Duodenal mucosa (tissue), 2 donors: ENCODE data around the gene CSF3R.
"Not testable (repeated sequence)": the region's sequence is repeated elsewhere in the genome, so short reads cannot be mapped to it uniquely, and the experiment has no call there.

Experiments
- H3K27ac ChIP-seq: one replicate; pipeline ENCODE4 v1.7.0; 2013; ENCODE audit warnings: low read depth, low read length
- H3K27me3 ChIP-seq, 2 donors: one replicate each; pipeline ENCODE4 v1.7.0; 2013; ENCODE audit warnings: low read length in 2 of 2, control low read depth in 1 of 2; ENCODE audit not compliant: insufficient read depth in 2 of 2, control insufficient read depth in 1 of 2
- H3K36me3 ChIP-seq, 2 donors: one replicate each; pipeline ENCODE4 v1.7.0; 2013; ENCODE audit warnings: low read length in 2 of 2, control low read depth in 1 of 2; ENCODE audit not compliant: insufficient read depth in 2 of 2, control insufficient read depth in 1 of 2
- H3K4me1 ChIP-seq, 2 donors: one replicate each; pipeline ENCODE4 v1.7.0; 2013; ENCODE audit warnings: low read length in 2 of 2, control low read depth in 1 of 2; ENCODE audit not compliant: insufficient read depth in 2 of 2, control insufficient read depth in 1 of 2
- H3K4me3 ChIP-seq, 2 donors: one replicate each; pipeline ENCODE4 v1.7.0; 2013; ENCODE audit warnings: low read length in 2 of 2, low read depth in 1 of 2
- H3K9ac ChIP-seq, 2 donors: one replicate each; pipeline ENCODE4 v1.7.0; 2013; ENCODE audit warnings: low read length in 2 of 2, low read depth in 1 of 2
- H3K9me3 ChIP-seq, 2 donors: one replicate each; pipeline ENCODE4 v1.7.0; 2013; ENCODE audit warnings: low read length in 2 of 2, control low read depth in 1 of 2; ENCODE audit not compliant: control insufficient read depth in 1 of 2

Gene CSF3R

GRCh38 chr1:36481771-36482723, 666 bp downstream of the CSF3R start:
- Histone ChIP-seq H3K4me3 (peak overlapping the region in 1 of 2 donors; percentile 3), H3K4me1 (peaks cover 3 to 11% of the 10 kb centered on the region in 2 donors), H3K27ac (no peak overlapping the region), H3K27me3 (no peaks in the 10 kb centered on the region), H3K9me3 (no peaks in the 10 kb centered on the region), H3K9ac (no peak overlapping the region), H3K36me3 (no peaks in the 10 kb centered on the region)

- Histone ChIP-seq H3K4me3 (no peak overlapping the region), H3K27ac (no peak overlapping the region), H3K4me1 (peaks cover 0 to 1% of the 10 kb centered on the region in 2 donors), H3K9me3 (no peaks in the 10 kb centered on the region), H3K36me3 (no peaks in the 10 kb centered on the region), H3K27me3 (no peaks in the 10 kb centered on the region), H3K9ac (no peak overlapping the region)
Measured at GRCh38 chr1:36481091-36481490, 1.6 kb downstream of the CSF3R start.

GRCh38 chr1:36480161-36480560, 2.6 kb downstream of the CSF3R start:
- Histone ChIP-seq H3K27ac (no peak overlapping the region), H3K9ac (no peak overlapping the region), H3K27me3 (no peaks in the 10 kb centered on the region), H3K36me3 (no peaks in the 10 kb centered on the region), H3K4me3 (no peak overlapping the region), H3K4me1 (no peaks in the 10 kb centered on the region), H3K9me3 (no peaks in the 10 kb centered on the region)

- no peaks in the 10 kb centered on the region for H3K36me3 ChIP-seq
- no peaks in the 10 kb centered on the region for H3K9me3 ChIP-seq
- no peaks in the 10 kb centered on the region for H3K27me3 ChIP-seq
- no peak overlapping the region for H3K27ac ChIP-seq
- no peak overlapping the region for H3K9ac ChIP-seq
- H3K4me1 ChIP-seq, result no peaks in the 10 kb centered on the region
- no peak overlapping the region for H3K4me3 ChIP-seq
Measured at GRCh38 chr1:36479505-36480051, 3.1 kb downstream of the CSF3R start.

GRCh38 chr1:36477615-36478014, 5.1 kb downstream of the CSF3R start:
- not testable (repeated sequence) for H3K36me3 ChIP-seq, H3K9me3 ChIP-seq, H3K4me1 ChIP-seq, H3K4me3 ChIP-seq, H3K9ac ChIP-seq, H3K27ac ChIP-seq, H3K27me3 ChIP-seq

- Histone ChIP-seq H3K9me3 (no peaks in the 10 kb centered on the region), H3K4me3 (no peak overlapping the region), H3K36me3 (no peaks in the 10 kb centered on the region), H3K4me1 (no peaks in the 10 kb centered on the region), H3K27ac (no peak overlapping the region), H3K27me3 (no peaks in the 10 kb centered on the region), H3K9ac (no peak overlapping the region)
Measured at GRCh38 chr1:36476945-36477344, 5.8 kb downstream of the CSF3R start.

- Histone ChIP-seq H3K27ac (no peak overlapping the region), H3K4me1 (no peaks in the 10 kb centered on the region), H3K9ac (no peak overlapping the region), H3K36me3 (no peaks in the 10 kb centered on the region), H3K4me3 (no peak overlapping the region), H3K27me3 (no peaks in the 10 kb centered on the region), H3K9me3 (no peaks in the 10 kb centered on the region)
Measured at GRCh38 chr1:36475910-36476604, 6.7 kb downstream of the CSF3R start.

- no peak overlapping the region for H3K4me3 ChIP-seq
- no peak overlapping the region for H3K9ac ChIP-seq
- no peaks in the 10 kb centered on the region for H3K27me3 ChIP-seq
- H3K9me3 ChIP-seq, result no peaks in the 10 kb centered on the region
- no peaks in the 10 kb centered on the region for H3K36me3 ChIP-seq
- no peaks in the 10 kb centered on the region for H3K4me1 ChIP-seq
- no peak overlapping the region for H3K27ac ChIP-seq
Measured at GRCh38 chr1:36475341-36475740, 7.4 kb downstream of the CSF3R start.

GRCh38 chr1:36472656-36473055, 10.1 kb downstream of the CSF3R start:
- no peaks in the 10 kb centered on the region for H3K27me3 ChIP-seq
- H3K36me3 ChIP-seq, result no peaks in the 10 kb centered on the region
- H3K9me3 ChIP-seq, result no peaks in the 10 kb centered on the region
- no peaks in the 10 kb centered on the region for H3K4me1 ChIP-seq
- H3K4me3 ChIP-seq, result no peak overlapping the region
- H3K9ac ChIP-seq, result no peak overlapping the region
- H3K27ac ChIP-seq, result no peak overlapping the region
